Measurements from ENCODE around the gene OR8B4. TPM values are rescaled to one million over a fixed set of nuclear protein-coding genes. Genes with fewer than 3 reads are reported as not detected.
"Not testable (repeated sequence)": the region's sequence is repeated elsewhere in the genome, so short reads cannot be mapped to it uniquely, and the experiment has no call there.

Gene OR8B4, protein sequence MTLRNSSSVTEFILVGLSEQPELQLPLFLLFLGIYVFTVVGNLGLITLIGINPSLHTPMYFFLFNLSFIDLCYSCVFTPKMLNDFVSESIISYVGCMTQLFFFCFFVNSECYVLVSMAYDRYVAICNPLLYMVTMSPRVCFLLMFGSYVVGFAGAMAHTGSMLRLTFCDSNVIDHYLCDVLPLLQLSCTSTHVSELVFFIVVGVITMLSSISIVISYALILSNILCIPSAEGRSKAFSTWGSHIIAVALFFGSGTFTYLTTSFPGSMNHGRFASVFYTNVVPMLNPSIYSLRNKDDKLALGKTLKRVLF
- not detected for total RNA-seq

DNA sequence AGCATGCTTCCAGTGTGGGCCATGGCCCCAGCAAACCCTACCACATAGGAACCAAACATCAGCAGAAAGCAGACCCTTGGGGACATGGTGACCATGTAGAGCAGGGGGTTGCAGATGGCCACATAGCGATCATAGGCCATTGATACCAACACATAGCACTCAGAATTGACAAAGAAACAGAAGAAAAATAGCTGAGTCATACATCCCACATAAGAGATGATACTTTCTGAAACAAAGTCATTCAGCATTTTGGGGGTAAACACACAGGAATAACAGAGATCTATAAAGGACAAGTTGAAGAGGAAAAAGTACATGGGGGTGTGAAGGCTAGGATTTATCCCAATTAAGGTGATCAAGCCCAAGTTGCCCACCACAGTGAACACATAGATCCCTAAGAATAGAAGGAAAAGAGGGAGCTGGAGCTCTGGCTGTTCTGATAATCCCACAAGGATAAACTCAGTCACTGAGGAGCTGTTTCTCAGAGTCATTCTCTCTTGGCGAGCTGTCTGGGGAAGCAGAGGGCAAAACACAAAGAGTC is at the start of gene OR8B4:
Gene OR8B4, minus strand, starts transcription at position 488 of the 538 bp plus-strand sequence. Its CDS starts 0 bp downstream, at position 488.
- DNase-seq, result no peak

DNA sequence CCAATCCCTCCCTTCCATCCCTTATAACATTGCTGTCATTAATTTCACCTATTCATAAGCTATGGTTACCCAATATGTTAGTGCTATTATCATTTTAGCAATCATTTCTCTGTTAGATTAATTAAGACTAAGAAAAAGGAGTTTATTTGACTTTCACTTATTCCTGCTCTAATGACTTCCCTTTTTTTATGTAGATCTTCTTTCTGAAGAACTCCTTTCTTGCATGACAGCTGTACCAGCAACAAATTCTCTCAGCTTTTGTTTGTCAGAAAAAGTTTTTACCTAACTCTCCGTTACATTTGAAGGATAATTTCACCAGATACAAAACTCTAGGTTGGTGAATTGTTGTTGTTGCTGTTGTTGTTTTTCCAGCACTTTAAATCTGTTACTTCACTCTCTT is 49.4 kb upstream of the OR8B4 start:
- DNase-seq, result no peak

DNA sequence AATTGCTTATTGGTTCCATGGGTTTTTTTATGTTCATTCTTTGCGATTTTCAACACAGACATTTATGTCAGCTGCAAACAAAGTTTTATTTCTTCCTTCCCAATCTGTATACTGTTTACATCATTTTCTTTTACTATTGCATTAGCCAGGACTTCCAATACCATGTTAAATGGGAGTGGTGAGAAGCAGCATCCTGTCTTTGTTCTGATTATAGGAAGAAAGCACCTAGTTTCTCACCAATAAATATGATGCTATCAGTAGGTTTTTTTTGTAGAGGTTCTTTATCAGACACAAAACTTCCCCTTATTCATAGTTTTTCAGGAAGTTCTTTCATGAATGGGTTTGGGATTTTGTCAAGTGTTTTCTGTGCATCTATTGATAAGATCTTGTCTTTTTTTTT is 48.8 kb upstream of the OR8B4 start:
- no peak for DNase-seq

DNA sequence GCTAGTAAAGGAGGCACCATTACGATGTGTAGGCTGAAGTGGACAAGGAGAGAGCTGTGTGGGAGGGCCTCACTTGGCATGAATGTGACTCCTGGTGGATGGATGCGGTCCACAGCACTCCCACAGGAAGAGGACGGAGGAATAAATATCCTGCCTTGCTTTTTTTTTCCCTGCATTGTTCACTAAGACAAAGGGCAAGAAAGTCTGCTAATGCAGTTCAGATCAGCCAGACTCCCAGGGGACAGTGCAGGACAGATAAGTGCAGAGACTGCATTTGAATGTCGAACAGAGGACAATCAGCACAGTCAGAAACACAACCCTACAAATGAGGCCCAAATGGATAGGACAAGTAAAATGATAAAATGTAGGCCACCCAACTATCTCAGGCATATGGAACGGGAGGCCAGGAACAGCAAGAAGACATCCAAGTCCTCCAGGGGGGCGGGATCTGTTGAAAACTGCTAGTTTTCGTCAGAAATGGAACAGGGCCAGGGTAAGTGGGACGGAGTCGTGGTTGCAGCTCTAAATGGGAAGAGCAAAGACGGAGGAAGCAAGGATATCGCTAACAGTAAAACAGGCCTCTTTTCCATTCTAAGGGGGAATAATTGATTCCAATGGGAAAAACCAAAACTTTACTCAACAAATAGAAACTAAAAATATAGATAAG is 46.0 kb upstream of the OR8B4 start:
- DNase-seq, result no peak

DNA sequence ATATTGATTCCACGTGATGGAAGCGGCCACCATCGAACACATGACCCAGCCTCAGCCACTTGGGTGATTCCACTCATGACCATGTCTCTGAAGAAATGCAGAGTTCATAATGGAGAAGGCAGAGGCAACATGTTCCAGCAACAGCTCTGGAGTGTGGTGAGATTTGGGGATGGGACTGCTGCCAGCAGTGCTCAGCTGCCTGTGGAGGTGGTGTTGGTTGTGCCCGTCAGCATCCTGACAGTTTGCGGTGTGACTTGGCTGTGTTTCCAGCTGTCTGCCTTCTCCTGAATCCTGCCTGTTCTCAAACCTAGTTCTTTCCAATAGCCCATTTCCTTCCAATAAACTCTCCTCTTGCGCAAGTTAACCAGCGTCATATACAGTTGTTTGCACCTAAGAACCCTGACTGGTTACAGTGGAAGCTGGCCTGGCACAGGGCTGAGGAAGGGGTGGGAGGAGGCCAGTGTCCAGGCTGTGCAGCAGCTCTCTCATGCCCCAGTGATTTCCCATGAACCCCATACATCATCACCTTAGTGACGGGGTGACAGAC is 42.8 kb upstream of the OR8B4 start:
- no peak for DNase-seq

DNA sequence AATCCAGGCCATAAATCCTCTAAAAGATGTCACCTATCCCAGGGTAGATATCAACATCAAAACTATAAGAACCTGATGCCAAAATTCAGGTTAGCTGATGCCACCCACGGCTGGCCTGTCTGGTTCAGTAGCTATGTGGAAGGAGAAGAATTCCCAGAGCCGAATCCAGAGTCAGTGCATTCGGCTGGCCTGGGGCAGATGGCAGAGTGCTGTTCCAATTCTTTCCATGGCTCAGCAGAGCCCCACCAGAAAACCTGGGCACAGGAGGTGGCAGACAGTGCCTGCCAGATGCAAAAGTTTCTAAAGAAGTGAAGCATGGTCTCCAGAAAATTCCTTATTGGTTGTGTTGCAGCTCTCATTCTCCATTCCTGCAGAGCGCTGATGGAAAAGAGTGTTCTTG is 40.7 kb upstream of the OR8B4 start:
- no peak for DNase-seq

DNA sequence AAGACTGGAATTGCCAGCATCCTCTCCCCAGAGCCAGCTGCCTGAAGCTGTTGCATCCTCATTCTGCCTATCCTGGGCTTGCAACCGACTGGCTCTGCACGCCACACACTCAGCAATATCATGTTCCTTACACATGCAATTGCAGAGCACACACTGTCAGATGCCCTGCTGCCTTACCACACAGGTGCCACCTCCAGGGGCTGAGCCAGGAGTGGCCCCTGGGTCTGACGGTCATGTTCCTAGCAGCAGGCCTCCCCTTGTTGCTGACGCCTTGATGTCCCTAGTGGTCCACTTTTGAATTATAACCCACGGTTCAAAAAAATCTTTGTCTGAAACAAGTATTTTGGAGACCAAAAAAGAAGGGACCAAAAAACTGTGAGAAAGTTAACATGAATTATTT is 39.3 kb upstream of the OR8B4 start:
- DNase-seq, result no peak

DNA sequence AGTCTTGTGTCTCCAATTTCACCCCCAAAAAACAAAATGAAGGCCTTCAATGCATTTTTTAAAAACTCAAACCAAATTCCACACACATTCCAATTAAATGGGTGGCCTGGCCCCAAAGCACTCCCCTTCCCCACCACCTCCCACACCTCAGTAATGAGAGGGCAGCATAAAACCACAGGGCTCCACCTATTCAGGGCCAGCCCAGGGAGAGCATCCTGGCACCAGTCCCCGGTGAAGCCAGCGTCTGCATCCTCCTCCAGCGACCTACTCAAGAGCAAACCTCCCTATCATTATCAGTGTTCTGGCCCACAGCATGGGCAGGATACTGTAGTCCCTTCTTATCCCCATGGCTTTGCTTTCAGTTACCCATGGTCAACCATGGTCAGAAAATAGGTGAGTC is 38.7 kb upstream of the OR8B4 start:
- DNase-seq, result no peak

DNA sequence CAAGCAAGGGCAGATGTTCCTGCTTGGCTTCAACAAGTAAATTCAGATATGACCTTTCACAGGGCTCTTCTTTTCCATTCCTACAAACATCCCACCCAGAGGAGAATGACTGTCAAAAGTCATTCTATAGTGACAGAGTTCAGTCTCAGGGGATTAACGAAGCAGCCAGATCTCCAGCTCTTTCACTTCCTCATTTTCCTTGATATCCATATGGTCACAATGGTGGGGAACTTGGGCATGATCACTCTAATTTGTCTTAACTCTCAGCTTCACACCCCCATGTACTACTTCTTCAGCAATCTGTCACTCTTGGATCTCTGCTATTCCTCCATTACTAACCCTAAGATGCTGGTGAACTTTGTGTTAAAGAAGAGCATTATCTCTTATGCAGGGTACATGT is 35.8 kb upstream of the OR8B4 start:
- no peak for DNase-seq

DNA sequence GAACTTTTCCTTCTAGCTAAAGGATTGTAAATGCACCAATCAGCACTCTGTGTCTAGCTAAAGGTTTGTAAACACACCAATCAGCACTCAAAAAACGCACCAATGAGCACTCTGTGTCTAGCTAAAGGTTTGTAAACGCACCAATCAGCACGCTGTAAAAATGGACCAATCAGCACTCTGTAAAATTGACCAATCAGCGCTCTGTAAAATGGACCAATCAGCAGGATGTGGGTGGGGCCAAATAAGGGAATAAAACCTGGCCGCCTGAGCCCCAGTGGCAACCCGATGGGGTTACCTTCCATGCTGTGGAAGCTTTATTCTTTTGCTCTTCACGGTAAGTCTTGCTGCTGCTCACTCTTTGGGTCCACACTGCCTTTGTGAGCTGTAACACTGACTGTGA is 34.7 kb upstream of the OR8B4 start:
- DNase-seq, result not testable (repeated sequence)

DNA sequence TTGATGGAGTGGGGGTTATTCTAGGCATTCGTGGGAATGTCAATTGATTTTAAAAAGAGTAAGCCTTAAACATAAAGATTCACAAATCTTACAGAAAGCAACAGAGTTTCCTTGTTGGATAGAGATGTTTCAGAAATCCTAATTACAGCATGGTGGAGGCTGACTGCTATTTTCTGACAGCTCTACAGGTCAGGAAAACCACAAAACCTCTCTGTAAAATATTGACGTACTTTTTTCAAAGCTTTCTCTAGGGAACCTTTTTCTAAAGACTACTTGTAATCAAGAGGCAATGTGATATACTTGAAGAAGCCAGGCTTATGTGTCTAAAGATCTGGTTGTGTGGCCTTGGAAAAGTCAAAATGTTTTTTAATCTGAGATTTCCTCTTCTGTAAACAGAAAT is 29.9 kb upstream of the OR8B4 start:
- no peak for DNase-seq

DNA sequence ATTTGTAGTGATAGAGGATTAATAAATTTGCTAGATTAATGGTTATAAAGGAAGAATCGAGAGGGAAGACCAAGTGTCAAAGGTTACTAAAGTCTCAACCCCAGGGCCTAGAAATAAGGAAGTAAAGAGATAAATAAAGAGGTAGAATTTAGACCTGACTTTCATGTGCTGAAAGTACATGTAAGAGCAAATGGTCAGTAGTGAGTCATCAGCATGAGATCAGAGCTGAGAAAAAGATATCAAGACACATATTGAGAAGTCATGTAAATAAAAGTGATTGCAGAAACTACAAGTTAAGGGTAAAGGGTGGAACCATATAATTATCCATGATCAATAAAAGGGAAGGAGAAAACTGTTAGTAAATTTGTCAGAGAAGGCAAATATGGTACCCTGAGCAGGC is 22.2 kb upstream of the OR8B4 start:
- no peak for DNase-seq

DNA sequence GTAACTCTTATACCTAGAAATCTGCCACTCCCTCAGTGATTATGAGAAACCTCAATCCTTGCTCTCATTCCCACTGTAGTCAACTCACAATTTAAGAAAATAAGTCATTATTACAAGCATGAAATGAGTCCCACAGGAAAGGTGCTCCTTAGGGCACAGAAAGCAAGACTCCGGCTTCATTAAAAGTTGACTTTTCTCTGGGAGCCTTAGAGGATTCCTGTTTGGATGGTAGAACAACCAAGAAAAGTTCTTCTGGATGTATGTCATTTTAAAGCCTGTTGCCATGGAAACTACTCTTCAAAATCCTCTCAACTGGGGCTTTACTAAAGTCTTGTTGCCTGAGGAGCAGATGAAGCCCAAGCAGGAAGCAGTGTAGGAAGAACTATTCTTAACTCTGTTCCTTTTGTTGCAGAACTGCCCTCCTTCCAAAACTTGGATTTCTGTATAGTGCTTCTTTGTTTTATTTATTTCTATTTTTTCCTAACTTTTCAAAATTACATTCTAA is 21.0 kb upstream of the OR8B4 start, which contains the start of gene OR8B8:
Gene OR8B8, minus strand, starts transcription at position 51 of the 505 bp plus-strand sequence. CDS start 4,611 bp downstream, outside the sequence.
- DNase-seq, result no peak

DNA sequence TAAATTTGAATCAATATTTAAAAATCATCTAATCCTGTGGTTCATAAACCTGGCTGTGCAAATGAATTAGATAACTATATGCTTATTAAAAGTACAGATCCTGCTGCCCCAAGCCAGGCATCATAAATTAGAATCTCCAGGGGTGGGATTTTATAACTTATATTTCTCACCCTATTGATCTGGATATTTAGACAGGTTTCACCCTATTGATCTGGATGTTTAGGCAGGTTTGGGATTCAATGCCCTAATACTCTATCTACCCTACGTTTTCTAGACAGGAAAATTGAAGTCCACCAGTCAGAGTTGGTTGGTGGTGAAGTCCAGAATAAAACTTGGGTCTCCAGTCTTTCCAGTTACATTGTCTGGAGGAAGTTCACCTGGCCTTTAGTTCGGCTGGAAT is 18.2 kb upstream of the OR8B4 start:
- DNase-seq, result no peak

DNA sequence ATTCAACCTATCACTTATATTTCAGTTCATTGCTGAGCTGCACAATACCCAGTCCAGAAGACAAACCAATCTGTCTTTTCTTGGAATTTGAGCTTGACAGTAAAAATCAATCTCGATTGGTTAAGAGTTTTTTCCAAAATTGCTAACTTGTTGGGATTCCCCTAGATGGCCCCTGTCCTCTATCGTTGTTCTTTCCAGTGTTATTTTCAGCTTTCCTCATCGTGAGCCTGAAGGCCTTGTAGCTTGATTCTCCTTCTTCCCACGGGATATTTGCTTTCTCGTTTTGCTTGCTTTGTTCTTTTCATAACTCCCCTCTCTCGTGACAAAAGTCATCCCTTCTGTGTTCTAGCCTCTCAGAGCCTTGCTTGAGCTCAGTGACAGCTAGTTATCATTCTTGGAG is 17.8 kb upstream of the OR8B4 start:
- no peak for DNase-seq

DNA sequence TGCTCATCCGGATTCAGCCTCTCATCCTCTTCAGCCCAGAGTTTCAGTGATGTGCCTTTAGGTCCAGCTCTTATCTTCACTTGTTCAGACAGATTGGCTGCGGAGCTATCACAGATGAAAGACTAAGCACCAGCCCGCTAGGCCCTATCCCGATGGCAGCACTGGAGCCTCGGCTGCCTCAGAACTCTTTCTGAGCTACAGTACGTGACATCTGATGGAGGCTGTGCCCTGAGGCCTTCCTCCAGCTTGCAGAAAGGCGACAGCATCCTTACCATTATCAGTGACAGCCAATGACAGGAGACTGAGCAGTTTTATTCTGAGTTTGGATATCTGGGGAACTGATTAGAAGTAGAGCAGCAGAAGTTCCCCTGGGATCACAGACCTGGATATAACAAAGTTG is 16.8 kb upstream of the OR8B4 start:
- DNase-seq, result no peak

DNA sequence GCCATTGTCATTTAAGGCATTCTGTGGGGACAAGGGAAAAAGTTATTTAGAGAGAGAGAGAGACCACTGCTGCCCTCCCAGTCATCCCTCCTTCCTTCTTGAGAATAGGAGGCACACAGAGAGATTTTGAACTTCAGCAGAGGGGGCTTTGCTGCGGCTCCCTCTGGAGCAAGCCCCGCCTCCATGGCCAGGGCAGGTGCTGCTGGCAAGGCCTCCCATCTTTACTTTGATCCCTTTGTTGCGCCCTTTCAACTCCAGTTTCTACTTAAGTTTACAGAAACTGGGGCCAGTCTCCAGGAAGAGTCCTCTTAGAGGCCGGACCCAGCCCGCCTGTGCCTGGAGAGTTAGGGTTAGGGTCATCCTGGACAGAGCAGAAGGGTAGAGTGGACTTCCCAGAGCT is 16.4 kb upstream of the OR8B4 start:
- no peak for DNase-seq

DNA sequence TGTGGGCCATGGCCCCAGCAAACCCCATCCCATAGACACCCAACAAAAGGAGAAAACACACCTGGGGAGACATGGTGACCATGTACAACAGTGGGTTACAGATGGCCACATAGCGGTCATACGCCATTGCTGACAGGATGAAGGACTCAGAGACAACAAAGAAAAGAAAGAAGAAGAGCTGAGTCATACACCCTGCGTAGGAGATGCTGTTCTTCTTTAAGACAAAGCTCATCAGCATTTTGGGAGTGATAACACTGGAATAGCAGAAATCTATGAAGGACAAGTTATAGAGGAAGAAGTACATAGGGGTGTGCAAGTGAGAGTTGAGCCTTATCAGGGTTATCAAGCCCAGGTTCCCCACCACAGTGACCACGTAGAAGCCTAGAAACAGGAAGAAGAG is 15.9 kb upstream of the OR8B4 start:
- DNase-seq, result no peak

DNA sequence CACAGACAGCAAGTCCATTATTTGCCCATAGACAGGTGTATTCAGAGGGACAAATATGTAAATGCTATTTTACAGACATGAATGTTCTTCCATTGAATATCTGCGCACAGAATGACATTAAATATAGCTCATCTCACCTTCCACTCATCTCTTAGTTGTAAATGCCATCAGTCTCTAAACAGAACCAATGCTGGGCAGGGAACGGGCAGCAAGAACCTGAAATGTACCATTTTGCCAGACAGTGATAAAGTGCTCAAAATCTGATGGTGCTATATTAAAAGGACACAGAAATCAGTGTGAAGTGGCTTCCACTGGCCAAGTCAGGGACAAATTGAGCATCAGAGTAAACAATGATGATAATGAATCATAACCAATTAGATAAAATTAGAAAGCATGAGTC is 10.0 kb upstream of the OR8B4 start:
- DNase-seq, result no peak

DNA sequence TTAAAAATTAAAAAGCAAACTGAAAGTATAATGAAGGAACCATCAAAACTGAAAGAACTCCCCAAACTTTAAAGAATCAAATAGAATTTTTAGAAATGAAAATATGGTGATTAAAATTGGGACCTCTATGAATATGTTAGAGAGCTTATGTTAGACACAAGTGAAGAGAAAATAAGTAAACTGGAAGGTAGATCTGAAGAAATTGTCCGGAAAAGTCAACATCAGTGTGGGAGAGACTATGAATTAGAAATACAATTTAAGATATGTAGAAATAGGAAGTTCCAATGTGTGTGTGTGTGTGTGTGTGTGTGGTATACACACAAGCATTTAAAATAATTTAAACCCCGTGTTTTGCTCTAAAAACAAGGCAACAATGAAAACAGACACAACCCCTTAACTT is 4.9 kb upstream of the OR8B4 start:
- no peak for DNase-seq

DNA sequence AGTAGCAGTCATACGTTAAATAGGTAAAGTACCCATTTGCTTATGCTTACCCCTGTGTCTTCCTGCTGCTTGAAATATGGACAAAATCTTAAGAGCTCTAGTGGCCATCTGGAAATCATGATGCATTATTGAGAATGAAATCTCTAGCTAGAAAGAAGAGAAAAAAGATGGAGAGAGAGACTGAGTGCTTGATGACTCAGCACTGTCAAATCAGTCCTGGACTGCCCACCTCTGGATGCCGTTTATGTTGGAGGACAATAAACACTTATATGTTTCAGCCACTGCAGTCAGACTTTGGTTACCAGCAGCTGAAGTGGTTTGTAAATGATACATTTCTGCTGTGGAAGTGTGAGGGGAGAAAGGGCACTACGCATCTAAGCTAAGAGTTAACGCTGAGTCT is 3.6 kb downstream of the OR8B4 start:
- no peak for DNase-seq

DNA sequence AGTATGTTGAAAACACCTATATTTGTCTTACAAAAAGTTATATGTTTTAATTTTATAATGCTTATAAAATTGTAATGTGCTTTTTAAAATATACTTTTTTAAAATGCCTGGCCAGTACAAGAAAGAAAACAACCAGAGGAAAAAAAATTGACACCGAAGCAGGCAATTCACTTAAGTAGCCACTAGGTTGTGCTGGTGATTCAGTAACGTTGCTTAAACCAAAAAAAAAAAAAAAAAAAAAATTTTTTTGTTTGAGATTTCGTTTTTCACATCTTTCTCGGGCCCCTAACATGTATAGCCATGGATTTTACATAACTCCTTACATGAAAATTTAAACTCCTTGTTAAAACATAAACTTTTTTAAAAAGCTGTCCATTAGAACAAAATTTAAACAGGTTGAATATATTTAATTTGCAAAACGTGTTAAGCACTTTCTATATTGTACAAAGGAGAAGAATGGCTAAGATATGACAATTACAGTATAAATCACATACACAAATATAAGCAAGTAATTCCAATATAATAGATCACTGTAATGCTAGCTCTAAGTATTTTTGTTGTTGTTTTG is 9.2 kb downstream of the OR8B4 start:
- peak; percentile 64 for DNase-seq

DNA sequence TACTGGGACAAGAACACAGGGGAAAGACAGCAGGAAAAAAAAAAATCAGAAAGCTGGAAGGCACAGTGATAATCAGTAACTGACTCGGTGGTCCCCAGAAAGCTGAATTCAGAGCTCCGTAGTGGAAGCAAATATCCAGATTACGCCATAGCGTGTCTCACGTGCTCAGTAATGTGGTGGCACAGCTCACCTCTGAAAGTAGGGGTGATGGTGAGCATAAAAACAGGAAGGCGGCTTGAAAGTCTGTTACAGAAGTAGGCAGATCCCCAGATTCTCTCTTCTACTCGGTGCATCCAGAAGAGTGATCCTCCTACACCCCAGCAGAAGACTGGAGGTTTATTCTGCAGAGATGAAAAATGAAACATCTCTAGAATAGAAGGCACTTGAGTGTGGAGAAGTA is 14.8 kb downstream of the OR8B4 start:
- DNase-seq, result no peak

Measured in tongue (tissue), 2 donors.